ENCODE results near the gene GNLY. TPM values are rescaled to one million over a fixed set of nuclear protein-coding genes. Genes with fewer than 3 reads are reported as not detected.

The GNLY gene
- polyA plus RNA-seq, 1 of the 3 experiments (the other 2 are of a cell fraction) = not detected

DNA sequence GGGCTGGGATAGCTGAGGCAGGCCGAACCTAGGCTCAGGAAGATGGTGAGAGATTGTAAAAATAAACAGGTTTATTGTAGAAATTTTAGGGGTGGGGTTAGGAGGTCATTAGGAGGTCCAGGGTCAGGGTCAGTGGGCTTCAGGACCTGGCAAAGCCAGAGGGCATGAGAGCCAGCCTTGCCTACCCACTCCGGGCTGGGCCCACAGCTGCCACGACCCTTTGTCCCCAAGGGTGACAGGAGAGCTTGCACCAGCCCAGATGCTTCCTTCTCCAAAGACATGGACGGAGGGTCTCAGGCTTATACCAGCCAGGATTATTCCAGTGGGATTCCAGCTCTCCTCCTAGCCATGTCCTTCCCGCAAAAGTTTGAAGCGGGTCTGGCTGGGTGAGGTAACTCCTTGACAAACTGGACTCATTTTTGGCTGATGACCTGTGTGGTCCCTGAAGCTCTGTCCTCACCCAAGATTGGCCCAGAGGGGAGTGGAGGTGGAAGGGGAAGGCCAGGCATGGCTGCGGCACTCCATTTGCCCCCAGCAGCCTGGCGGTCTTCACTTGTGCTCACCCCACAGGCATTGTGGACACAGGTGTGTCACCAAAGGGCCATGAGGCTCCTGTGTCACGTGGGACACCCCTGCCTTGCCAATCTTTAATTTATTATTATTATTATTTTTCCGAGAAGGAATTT lies 35.8 kb downstream of the GNLY start:
- ChIA-PET POLR2A (no interaction called here), CTCF (interaction anchor here (0.8 to 2.5 kb wide), 26 partner anchors 8 to 575 kb away, joined by 3 to 231 read pairs (median 12); partner anchors contain the start of gene ATOH8)
- no peak overlapping the region for H3K9ac ChIP-seq
- no peaks in the 10 kb centered on the region for H3K36me3 ChIP-seq (replicated peaks in 1 of 2; ENCODE audit: control insufficient read depth in 1 of 2, insufficient read depth in 2 of 2, low read length in 1 of 2)
- no peak overlapping the region for H3K4me3 ChIP-seq (ENCODE audit: low read depth in 2 of 2, low read length in 1 of 2)
- TF ChIP-seq, protein P1, sequence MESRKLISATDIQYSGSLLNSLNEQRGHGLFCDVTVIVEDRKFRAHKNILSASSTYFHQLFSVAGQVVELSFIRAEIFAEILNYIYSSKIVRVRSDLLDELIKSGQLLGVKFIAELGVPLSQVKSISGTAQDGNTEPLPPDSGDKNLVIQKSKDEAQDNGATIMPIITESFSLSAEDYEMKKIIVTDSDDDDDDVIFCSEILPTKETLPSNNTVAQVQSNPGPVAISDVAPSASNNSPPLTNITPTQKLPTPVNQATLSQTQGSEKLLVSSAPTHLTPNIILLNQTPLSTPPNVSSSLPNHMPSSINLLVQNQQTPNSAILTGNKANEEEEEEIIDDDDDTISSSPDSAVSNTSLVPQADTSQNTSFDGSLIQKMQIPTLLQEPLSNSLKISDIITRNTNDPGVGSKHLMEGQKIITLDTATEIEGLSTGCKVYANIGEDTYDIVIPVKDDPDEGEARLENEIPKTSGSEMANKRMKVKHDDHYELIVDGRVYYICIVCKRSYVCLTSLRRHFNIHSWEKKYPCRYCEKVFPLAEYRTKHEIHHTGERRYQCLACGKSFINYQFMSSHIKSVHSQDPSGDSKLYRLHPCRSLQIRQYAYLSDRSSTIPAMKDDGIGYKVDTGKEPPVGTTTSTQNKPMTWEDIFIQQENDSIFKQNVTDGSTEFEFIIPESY (IDR thresholded peaks at IDR 0.05; ENCODE audit: borderline replicate concordance, low read depth) = no peak
- TF ChIP-seq EZH2phosphoT487 (IDR thresholded peaks at IDR 0.05; ENCODE audit: borderline replicate concordance, low read depth) (no peak), YY1 (IDR thresholded peaks at IDR 0.05; ENCODE audit: low read depth) (no peak), SMC3 (IDR thresholded peaks at IDR 0.05; ENCODE audit: low read depth, low read length) (no peak)
- no peak overlapping the region for H2AFZ ChIP-seq (ENCODE audit: low read depth)
- peaks cover 3% of the 10 kb centered on the region for H3F3A ChIP-seq (replicated peaks; ENCODE audit: insufficient read depth)
- H4K20me1 ChIP-seq (ENCODE audit: insufficient read depth) = no peaks in the 10 kb centered on the region
- H3K9me2 ChIP-seq = no peaks in the 10 kb centered on the region
- H3K4me2 ChIP-seq = no peak overlapping the region
- H3K4me1 ChIP-seq (ENCODE audit: control insufficient read depth in 1 of 2, insufficient read depth in 2 of 2, low read depth in 1 of 2, low read length in 1 of 2) = peaks cover 4 to 6% of the 10 kb centered on the region in 2 experiments; a peak in 3 of 4 replicates
- no peak for DNase-seq
- H3K27ac ChIP-seq (ENCODE audit: low read depth in 2 of 2, low read length in 1 of 2) = no peak overlapping the region
- no peaks in the 10 kb centered on the region for H3K27me3 ChIP-seq (ENCODE audit: insufficient read depth)
- no peaks in the 10 kb centered on the region for H3K79me2 ChIP-seq (ENCODE audit: insufficient read depth)
- 93% methylated on average over 9 of the region's 10 CpGs for WGBS (ENCODE audit: low lambda C conversion rate)
- no peaks in the 10 kb centered on the region for H3K9me3 ChIP-seq

DNA sequence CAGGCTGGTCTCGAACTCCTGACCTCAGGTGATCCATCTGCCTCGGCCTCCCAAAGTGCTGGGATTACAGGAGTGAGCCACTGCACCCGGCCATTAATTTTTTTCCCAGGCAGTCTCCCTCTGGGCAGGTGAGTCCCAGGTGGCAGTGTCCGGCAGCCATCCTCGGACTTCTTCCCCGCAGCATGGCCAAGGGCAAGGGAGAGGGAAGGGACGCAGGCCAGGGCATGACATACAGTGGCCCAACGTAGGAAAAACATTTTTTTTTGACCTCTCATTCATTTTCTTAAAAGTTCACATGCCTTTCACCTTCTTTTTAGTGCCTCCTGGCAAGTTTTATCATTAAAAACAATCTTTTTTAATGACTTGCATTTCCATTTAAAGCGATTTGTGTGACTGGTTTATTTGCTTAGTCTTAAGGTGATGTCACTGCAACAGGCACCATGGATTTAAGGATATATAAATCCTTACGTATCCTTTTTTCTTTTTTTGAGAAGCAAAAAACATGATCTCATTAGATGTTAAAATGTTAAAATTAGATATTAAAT lies 36.6 kb downstream of the GNLY start:
- Histone ChIP-seq H3F3A (replicated peaks; ENCODE audit: insufficient read depth) (peaks cover 11% of the 10 kb centered on the region), H3K9me2 (no peaks in the 10 kb centered on the region), H4K20me1 (ENCODE audit: insufficient read depth) (no peaks in the 10 kb centered on the region), H3K4me3 (ENCODE audit: low read depth in 2 of 2, low read length in 1 of 2) (no peak overlapping the region), H3K4me1 (ENCODE audit: control insufficient read depth in 1 of 2, insufficient read depth in 2 of 2, low read depth in 1 of 2, low read length in 1 of 2) (peaks cover 5 to 12% of the 10 kb centered on the region in 2 experiments; a peak in 3 of 4 replicates), H3K4me2 (no peak overlapping the region), H2AFZ (ENCODE audit: low read depth) (no peak overlapping the region), H3K9ac (no peak overlapping the region), H3K9me3 (no peaks in the 10 kb centered on the region), H3K36me3 (replicated peaks in 1 of 2; ENCODE audit: control insufficient read depth in 1 of 2, insufficient read depth in 2 of 2, low read length in 1 of 2) (no peaks in the 10 kb centered on the region), H3K79me2 (ENCODE audit: insufficient read depth) (no peaks in the 10 kb centered on the region), H3K27me3 (ENCODE audit: insufficient read depth) (no peaks in the 10 kb centered on the region), H3K27ac (ENCODE audit: low read depth in 2 of 2, low read length in 1 of 2) (no peak overlapping the region)
- CTCF ChIA-PET = interaction anchor here (1.0 to 34.7 kb wide), 8 partner anchors 14 to 99 kb away, joined by 3 to 626 read pairs (median 56); partner anchors contain the start of gene ATOH8
- WGBS (ENCODE audit: low lambda C conversion rate) = 88% methylated on average over 10 of the region's 10 CpGs
- TF ChIP-seq, protein P2, sequence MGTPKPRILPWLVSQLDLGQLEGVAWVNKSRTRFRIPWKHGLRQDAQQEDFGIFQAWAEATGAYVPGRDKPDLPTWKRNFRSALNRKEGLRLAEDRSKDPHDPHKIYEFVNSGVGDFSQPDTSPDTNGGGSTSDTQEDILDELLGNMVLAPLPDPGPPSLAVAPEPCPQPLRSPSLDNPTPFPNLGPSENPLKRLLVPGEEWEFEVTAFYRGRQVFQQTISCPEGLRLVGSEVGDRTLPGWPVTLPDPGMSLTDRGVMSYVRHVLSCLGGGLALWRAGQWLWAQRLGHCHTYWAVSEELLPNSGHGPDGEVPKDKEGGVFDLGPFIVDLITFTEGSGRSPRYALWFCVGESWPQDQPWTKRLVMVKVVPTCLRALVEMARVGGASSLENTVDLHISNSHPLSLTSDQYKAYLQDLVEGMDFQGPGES (IDR thresholded peaks at IDR 0.05; ENCODE audit: low read depth, low read length) = no peak
- no peak for DNase-seq
- POLR2A ChIA-PET = no interaction called here
